ENCODE results near the gene CNNM3.

GRCh38 chr2:96828874-96829273 is 12.8 kb downstream of the CNNM3 start:
- TF ChIP-seq CTCF (IDR thresholded peaks at IDR 0.05) = no peak
- no peak for TF ChIP-seq POLR2A (IDR thresholded peaks at IDR 0.05)

Measured in lower leg skin (tissue), 3 donors.